HG03565 (cell line): ENCODE results near the gene PCLO.
"Not testable (repeated sequence)": the region's sequence is repeated elsewhere in the genome, so short reads cannot be mapped to it uniquely, and the experiment has no call there.

ENCODE experiments used
- ATAC-seq: cut with Tn5 transposase; IDR thresholded peaks from one replicate; pipeline ENCODE4 v1.9.1; 2021; ENCODE audit warnings: mild to moderate bottlenecking, moderate library complexity; ENCODE audit not compliant: unreplicated experiment

Gene PCLO

DNA sequence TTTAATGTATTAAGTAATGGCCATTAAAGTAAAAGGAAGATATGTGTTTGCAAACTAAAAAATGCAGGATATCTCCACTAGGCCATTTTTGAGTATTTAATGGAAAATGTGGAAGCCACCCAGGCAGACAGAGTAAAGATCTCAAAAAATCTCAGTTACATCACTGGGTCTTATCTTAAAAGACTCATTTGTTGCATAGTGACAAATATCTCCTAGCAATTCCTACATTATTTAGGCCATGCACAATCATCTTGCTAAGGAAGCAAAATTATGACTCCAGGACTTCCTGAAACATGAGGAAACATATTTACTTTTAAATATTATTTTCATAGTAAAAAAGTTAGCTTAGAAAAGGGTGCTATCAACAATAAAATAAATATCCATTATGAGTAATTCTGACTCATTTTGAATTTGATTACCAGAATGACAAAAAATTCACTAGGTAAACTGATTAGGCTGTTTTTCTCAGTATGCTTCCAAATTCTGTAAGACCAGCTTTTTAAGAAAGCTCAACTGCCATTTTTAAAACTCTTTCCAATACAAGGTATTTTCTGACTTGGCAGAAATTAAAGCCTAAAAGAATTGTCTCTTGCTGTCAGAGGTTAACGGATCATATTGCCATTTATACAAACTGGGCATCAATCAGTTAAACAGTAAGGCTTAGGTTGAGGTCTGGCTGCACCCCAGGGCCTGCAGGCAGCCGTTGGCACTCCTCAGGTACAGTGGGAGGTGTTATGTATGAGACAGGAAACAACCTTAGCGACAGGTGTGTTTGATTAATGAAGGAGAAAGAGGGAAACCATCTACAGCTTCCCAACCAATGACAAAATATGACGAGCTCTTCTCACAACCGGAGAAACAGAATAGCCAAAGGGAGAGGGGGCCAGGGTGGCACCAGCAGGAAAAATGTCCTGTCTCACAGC lies 31.8 kb downstream of the PCLO start:
- no peak for ATAC-seq

DNA sequence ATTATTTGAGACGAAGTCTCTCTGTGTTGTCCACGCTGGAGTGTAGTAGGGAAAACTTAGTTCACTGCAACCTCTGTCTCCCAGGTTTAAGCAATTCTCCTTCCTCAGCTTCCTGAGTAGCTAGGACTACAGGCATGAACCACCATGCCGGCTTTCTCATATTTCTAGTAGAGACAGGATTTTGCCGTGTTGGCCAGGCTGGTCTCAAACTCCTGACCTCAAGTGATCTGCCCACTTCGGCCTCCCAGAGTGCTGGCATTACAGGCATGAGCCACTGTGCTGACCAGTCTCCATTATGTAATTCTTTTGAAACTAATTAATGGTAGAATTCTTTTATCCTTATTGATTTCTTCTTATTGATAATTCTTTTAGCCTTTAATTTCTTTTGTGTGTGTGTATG lies 32.5 kb downstream of the PCLO start:
- ATAC-seq: no peak

DNA sequence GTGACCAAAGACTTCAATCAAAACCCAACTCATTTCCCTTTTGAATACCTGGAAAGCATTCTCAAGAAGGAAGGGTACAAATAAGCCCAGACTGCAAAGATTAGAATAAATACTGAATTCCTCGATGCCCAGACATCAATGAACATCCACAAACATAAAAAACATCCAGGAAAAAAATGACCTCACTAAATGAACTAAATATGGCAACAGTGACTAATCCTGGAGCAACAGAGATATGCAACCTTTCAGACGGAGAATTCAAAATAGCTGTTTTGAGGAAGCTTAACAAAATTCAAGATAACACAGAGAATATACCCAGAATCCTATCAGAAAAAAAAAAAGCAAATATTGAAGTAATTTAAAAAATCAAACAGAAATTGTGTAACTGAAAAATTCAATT lies 43.2 kb downstream of the PCLO start:
- ATAC-seq: no peak

DNA sequence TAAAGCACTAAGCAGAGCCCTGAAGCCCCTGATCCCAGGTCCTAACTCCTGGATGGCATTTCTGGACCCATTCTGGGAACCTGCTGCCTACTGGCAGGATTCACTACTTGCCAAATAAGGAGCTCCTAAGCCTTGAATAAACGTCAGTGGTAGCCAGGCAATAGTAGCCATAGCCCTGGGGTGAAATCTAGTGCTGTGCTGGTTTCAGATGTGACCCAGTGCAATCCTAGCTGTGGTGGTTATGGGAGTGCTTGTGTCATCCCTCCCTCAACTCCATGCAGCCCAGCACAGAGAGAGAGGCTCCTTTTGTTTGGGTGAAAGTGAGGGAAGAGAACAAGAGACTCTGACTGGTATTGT lies 43.7 kb downstream of the PCLO start:
- ATAC-seq: no peak

DNA sequence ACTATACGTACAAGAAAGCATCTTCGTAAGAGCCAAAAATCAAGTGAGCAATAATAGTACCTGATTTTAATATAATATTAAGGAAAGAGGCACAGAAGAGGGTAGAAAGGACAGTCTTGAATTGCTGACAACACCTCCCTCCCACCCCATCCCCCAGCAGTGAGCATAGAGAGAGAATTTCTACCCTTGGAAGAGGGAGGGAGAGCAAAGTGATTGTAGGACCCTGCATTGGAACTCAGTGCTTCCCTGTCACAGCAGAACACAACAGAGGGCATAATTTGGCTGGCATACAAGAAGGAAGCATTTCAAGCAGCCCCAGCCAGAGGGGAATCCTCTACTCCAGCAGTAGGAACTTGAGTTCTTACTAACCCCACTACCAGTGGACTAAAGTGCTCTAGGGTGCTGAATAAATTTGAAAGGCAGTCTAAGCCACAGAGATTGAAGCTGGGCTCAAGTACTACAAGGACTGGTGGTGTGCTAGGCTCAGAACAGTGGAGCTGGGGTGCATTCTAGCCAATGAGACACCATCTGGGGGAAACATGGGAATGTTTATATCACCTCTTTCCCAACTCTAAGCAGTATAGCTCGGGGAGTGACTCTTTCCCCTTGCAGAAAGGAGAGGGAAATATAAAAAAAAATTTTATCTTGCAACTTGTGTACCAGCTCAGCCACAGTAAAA lies 44.2 kb downstream of the PCLO start:
- ATAC-seq: no peak

DNA sequence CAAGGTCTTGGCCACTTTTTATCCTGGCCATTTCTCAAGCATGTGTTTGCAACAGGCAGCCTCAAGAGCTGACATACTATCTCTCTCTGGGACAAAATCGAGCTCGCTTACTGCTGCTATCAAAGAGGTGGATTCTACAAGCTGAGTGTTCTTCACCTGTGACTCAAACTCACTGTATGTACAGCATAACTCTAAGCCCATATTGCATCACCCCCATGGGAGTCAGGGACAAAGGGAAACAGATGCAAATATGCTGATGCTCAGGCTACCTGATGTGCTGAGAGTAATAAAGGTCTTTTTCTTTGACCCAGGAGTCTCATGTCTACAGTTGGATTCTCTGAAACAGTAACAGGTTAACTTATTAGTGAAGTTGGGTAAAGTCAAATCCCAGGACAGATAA lies 45.2 kb downstream of the PCLO start:
- no peak for ATAC-seq

DNA sequence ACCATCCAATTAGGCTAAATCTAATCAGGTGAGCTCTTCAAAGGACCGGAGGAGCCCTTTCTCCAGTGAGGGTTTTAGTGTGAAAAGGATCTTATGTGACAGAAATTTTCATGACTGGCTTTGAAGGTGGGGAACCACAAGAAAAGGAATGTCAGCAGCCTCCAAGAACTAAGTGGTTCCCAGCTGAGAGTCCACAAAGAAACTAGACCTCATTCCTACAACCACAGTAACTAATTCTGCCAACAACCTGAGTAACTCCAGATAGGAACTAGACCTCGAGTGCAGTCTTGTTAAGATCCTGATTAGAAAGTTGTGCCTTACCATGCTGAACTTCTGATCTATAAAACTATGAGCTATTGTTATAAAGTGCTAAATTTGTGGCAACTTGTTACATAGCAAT lies 51.3 kb downstream of the PCLO start:
- no peak for ATAC-seq

DNA sequence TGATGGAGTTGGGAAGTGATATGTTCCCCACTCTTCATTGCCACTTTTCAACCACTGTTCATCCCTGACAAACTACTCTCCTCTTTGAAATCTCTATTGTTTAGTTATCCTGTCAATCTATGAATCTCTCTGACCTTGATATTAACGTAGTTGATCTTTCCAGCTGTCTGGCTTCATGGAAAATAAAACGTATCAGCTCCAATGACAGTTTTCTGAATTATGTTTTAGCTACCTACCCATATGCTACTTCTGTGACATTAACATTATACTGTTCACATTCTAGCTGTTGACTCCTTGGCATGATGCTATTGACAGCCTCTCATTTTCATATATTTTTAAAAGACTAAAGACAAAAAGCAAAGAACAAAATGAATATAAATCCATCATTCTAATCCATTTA lies 53.3 kb downstream of the PCLO start:
- no peak for ATAC-seq

DNA sequence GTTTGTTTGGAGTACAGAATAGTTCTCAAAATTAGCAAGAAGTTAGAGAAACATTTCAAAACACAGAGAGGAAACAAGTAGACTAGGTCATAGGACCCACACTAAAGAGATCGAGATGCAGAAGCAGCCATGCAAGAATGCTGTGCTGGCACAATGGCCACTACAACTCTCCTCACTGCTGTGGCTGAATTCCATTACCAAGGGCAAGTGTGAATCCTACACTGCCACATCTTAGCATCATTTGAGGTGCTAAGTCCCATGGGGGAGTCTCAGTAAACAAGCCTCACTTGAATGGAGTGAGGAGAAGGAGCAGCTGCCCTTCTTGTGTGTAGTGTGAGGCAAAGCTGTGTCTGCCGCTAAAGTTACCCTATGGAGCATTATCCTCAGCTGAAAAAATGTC lies 56.7 kb downstream of the PCLO start:
- ATAC-seq: no peak

DNA sequence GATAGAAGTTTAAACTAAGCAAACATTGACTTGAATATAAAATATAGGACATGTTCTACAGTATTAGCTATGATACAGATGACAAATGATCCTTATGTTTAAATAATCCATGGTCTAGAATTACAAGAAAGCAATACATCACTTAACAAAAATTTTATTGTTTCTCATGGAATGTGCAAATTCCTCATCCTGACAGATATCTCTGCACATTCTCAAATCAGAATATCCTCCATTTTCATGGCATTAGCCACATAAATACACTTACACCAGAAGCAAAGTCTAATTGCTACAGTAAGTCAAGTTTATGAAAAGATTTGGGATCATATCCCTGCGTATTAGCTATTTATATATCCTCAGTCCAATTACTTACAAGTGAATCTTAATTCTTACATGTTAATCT lies 57.6 kb downstream of the PCLO start:
- no peak for ATAC-seq

DNA sequence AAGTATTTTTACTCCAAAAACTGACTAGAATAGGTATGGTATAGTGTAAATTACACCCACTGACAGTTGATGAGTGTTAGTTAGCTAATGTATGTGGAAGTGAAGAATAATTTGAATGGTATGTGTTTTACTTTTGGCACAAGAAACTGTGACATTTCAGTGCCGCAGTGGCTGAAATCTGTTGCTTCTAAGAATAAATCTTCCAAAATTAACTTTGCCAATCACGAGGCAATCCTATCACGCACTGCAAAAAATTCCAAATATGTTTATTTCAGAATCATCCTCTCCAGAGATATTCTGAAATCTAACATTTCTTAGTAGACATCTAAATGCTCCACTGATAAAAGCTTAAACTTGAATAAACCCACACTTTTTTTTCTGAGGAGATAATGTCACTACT lies 61.2 kb downstream of the PCLO start:
- ATAC-seq: no peak

DNA sequence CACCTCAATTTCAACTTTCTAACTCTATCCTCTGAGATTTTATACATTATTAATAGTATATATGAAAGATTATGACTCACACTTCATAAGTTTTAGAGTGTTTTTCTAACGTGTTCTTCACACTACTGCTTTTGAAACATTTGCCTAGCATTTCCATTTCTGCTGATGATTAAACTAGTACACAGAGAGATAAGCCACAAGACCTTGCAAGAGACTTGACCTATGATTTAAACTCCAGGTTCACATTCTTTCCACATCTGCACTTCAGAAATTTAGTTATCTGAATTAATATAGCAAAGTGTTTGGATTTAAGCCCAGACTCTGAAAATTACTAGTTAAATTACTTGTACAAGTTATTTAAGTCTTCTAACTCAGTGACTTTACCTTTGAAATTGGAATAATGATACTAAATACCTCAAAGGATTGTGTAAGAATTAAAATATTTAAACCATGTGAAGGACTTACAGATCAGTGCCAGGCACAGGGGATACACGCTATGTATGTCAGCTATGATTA lies 66.6 kb downstream of the PCLO start:
- no peak for ATAC-seq

DNA sequence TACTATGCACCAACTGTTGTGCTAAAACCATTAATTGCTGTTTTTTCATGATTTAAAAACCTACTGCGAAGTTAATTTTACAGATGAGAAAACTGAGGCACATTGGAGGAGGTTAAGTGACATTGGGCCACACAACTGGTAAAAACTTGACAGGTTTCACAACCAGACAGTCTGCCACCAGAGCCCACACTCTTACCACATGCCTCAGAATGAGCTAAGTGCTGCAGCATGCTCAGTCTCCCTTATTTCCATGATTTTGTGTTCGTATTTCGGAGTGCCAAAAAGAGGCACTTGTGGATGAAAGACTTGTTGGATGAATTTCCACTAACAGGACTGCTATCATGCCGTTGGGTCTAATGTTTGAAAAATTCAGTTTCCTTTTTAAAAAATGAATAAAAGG lies 77.4 kb downstream of the PCLO start:
- no peak for ATAC-seq

DNA sequence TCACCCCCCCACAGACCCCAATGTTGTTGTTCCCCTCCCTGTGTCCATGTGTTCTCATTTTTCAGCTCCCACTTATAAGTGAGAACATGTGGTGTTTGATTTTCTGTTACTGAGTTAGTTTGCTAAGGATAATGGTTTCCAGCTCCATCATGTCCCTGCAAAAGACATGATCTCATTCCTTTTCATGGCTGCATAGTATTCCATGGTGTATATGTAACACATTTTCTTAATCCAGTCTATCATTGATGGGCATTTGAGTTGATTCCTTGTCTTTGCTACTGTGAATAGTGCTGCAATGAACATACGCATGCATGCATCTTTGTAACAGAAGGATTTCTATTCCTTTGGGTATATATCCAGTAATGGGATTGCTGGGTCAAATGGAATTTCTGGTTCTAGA lies 82.8 kb downstream of the PCLO start:
- not testable (repeated sequence) for ATAC-seq

DNA sequence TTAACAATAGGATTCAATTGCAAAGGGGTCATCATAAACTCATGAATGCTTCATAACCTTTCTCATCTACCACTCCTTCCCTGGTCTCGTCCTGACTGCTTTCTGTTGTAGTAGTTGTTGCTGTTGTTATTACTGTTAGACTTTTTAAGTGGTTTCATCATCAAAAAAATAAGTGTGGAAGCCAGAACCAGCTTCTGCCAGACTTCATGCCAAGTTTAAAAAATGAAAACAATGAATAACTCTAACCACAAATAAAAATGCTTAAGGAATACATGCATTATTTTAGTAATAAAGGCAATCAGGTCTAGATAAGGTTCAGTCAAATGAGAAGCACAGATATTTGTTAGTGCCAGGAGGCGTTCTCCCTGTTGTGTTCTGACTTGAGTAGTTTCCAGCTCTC lies 85.4 kb downstream of the PCLO start:
- no peak for ATAC-seq

DNA sequence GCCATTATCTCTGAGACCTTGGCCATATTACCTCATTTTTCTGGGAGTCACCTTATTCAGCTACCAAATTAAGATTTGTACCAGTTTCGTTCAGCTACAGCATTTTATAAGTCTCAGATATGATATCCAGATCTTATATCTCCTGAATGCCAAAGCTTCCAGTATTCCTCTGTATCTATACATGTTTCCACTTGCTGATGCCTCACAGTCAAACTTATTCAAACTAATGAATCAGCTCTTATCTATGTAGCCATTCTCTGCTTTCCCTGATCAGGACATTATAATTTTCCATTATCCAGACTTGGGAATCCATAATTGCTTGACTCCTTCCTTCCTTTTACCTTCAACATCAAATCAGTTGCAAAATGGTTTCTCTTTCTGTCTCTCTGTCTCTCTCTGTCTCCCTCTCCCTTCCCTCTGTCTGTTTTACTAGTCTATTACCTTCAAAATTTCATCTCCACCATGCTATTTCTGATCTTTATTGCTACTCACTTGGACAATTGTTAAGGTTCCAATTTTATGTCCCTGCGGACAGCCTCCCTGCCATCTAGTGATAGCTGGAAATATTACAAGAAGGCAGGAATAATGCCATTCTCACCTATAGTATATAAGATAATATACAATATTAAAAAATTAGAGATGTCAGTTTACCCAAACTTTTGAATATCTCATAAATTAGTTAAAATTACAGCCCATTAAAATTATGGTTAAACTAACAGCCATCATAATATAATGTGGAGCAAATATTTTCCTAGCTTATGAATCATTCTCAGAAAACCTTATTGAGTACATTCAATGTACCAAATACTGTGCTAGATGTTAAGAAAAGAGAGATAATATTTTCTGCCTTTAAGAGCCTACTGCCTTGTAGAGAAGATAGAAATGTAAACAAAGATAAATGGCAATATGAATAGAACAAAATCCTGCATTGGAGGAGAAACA lies 89.8 kb downstream of the PCLO start:
- no peak for ATAC-seq

DNA sequence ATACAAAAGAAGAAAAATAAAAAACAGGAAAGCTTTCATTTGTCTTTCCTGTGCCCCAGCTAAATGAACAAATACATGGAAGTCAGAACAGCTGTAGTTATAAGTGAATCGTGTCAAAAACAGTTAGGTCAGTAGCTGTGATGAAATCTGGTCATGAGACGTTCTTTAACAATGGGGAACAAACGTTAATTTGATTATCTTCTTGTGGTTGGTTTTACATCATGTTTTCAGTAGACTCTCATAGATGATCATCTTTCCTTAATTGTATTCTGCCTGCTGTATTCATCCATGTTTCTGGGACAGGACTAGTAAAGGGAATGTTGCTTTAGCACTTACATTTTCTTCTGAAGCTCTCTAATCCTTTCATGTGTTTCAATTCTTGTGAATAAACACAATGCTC lies 97.0 kb downstream of the PCLO start:
- ATAC-seq: no peak

DNA sequence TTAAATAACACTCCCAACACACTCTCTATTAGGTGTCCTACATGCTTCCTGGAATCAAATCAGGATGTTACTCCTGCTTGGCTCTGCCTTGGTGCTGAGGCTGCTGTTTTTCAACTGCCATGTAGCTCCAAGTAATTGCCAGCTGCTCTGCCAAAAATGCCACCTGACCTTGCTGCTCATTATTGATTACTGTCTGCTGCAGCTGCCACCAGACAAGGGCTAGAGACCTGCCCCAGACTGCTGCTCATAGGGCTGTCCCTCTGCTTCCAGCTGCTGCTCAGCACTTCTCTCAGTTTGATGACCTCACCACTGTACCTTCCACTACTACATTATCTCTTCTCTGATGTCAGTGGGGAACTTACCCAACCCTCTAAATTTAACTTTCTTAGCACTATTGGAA lies 102.5 kb downstream of the PCLO start:
- ATAC-seq: no peak

DNA sequence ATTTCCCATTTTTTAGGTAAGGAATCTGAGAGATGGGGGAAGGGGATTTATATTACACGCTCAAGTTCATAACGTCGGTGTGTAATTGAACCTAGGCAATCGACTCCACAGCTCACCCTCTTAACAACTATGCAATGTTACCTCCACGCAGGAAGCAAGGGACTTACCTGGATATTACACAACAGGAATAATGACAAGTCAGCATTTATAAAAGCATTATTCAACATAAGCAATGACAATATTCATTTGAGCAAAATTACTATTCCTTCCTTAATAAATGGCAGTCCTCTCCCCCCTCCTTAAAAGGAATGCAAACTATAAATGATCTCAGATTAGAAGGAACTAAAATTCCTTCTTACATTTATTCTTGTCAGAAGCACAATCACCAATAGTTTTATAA lies 104.0 kb downstream of the PCLO start:
- no peak for ATAC-seq

DNA sequence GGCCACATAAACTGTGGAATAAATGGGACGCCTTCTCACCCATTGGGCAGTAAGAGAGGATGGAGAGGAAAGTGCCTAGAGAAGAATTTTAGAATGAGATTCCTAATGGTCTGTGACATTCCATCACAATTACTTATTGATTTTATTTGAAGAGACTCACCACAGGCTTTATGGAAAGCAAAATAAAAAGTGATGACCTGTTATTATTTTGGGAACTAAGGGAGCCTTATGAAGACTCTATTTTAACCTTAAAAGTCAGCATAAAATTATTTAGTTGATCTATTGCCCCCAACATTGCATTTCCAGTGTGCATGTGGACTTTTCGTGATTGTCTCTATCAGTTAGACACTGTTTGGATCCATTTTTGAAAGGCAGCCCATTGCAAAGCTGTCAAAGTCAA lies 107.5 kb downstream of the PCLO start:
- ATAC-seq: no peak

DNA sequence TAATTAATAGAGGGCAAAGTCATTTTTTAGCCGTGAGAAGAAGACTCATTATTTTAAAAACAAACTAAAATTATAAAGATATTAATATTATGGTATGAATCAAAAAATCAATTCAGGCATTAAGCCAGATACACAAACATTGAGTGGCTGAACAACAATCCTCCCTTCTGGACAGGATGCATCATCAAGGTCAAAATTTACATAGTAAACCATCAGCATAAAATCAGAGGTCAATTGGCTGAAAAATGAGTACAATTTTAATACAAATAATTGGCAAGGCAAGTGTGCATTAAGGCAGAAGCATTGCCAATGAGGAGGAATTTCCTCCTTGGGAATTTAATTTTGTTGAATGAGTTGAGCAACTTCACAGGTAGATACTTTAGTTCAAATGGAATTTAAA lies 108.2 kb downstream of the PCLO start:
- ATAC-seq: no peak
